ENCODE measurements around the gene OGFR.
"Not testable (repeated sequence)": the region's sequence is repeated elsewhere in the genome, so short reads cannot be mapped to it uniquely, and the experiment has no call there.

The OGFR gene

DNA sequence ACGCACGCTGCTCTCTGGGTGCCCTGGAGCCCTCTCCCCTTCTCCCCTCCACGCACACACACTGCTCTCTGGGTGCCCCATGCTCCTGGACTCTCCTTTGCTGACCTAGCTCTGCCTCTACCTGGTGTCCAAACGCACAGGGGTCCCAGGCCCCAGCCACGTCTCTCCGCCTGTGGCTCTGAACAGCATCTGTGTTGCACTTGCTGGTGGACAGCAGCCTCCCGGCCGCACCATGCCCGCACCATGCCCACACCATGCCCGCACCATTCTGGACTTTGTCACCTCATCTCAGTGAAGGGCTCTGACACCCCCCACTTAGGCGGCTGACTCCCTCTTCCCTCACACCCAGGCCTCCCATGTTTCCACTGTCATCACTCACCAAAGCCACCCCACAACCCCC is 35.2 kb downstream of the OGFR start:
- DNase-seq (ENCODE audit: low read depth) = no peak

DNA sequence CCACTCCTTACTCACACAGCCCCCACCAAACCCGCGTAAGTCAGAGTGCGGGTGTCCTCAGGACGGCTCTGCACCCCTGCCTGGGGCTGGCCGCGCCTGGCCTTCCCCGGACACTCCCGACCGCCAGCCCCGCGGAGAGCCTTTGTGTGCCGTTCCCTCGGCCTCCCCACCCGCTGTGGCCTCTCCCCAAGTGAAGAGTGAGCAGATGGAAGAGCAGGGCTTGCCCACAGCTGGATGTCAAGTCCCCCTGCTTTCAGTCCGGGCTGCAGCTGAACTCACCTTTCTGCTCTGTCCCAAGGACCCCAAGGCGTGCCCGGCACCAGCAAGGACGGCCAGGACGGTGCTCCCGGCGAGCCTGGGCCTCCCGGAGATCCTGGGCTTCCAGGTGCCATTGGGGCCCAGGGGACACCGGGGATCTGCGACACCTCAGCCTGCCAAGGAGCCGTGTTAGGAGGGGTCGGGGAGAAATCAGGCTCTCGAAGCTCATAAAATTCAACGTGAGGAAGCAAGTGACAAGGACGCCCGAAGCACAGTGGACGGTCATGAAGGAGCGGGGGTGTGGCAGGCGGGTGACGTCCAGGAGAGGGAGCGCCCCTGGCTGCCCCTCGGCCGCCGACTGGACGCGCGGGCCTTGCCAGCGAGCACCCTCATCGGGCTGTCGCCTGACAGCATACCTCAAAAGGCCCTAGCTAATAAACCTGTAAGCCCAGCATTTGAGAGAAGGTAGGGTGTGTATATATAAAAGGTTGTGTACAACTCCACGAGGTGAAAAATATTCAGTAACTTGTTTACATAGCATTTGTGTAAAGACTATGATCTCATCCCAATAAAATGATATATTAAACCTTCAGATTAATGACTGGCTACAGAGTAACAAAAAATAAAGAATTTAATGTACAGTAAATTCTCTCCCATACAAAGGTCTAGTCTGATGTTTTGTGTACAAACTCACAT is 35.9 kb downstream of the OGFR start:
- DNase-seq (ENCODE audit: low read depth) = no peak

DNA sequence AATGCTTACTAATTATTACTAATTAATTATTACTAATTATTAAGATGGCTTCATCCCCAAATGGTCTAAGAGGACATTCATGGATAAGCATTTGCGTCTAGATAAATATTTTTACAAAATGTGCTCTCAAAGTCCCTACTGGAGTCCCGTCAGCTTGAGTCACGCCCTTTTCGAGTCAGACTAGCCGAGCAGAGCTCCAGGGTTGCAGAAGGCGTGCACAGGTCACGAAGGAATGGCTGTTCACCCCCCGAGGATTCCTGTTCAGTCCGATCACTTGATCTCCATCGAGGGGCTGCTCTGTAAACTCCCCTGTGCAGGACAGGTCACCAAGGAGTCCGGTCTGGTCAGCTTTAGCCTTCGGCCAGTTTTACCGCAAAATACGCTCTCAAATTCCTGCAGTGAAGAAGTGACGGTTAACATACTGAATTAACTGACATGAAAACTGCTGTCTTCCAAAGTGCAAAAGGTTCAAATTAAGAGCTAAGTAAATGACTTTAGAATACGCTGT is 37.1 kb downstream of the OGFR start:
- no peak for DNase-seq (ENCODE audit: low read depth)

DNA sequence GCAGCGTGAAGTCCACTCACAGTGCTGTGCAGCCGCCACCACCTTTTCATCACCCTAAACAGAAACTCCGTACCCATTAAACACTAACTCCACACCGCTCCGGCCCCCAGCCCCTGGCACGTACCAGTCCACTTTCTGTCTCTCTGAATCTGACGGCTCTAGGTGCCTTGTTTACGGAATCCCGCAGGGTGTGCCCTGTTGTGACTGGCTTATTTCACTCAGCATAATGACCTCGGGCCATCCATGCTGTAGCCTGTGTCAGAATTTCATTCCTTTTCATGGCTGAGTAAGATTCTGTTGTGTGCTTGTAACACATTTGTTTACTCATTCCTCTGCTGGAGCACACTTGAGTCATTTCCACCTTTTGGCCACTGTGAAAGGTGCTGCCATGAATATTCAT is 39.0 kb downstream of the OGFR start:
- DNase-seq (ENCODE audit: low read depth) = no peak

DNA sequence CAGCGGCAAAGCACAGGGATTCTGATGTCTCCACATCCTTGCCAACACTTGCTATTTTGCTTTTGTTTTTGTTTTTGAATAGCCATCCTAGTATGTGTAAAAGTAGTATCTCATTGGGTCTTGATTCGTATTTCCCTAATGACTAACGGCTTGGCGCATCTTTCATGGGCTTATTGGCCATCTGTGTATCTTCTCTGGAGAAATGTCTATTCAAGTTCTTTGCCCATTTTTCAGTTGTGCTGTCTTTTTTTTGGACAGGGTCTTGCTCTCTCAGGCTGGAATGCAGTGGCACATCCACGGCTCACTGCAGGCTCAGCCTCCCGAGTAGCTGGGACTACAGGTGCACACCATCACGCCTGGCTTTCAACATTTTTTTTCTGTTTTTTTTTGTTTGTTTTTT is 39.5 kb downstream of the OGFR start:
- DNase-seq (ENCODE audit: low read depth) = no peak

DNA sequence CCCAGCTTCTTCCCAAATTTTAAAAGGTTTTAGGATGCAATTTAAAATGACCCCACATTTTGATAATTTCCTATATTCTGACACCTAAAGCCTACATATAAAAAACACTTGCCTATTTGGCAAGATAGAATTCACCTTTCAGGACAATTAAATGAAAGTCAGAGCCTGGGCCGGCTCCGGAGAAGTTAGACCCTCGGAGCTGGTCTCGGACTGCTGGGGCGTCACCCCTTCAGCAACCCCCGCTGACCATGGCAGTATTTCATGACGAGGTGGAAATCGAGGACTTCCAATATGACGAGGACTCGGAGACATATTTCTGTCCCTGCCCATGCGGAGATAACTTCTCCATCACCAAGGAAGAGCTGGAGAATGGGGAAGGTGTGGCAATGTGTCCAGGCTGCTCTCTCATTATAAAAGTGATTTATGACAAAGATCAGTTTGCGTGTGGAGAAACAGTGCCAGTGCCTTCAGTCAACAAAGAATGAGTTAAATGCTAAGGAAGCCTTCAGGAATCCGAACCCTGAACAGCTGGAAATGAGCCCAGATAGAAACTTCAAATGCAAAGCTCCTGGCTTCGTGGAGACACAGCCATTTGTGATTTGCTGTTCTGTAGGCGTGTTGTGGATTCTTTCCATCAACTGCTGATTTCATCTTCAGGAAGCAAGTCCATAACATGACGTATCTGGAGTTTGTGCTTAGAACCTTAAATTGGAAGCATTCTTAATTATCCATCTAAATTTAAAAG is 41.0 kb downstream of the OGFR start:
- no peak for DNase-seq (ENCODE audit: low read depth)

DNA sequence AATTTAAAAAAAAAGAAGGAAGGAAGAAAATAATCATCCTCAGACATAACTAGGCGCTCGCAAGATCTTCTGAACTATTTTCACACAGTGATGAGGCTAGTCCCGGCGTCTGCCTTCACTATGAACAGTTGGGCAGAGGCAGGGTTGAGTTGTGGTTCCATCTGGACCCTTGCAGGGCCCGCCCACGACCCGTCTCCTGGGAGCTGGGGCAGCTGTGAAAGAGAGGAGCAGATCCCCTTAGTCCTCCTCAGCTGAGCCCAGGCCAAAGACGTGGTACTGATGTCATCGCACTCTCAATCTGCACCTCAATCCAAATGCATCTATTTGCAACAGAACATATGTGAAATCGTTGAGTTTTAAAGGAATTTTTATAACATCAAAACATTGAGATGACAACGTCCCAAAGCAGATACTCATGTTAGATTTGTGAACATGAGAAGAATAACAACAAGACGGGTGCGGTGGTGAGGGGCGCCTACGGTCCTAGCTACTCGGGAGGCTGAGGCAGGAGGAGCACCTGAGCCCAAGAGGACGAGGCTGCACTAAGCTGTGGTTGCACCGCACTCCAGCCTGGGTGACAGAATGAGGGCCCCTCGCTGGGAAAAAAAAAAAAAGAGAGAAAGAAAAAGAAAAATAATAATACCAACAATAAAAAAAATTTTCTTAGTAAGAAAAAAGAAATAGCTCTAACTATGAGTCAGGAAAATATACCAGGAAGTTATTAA is 41.7 kb downstream of the OGFR start:
- no peak for DNase-seq (ENCODE audit: low read depth)

DNA sequence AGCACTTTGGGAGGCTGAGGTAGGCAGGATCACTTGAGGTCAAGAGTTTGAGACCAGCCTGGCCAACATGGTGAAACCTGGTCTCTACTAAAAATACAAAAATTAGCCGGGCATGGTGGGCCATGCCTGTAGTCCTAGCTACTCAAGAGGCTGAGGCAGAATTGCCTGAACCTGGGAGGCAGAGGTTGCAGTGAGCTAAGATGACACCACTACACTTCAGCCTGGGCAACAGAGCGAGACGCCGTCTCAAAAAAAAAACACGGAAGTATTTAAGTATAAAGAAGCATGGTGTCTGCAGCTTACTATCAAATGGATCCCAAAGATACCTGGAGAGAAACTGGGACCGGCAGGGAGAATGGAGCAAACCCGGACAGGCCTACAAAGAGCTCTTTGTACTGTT is 44.3 kb downstream of the OGFR start:
- not testable (repeated sequence) for DNase-seq (ENCODE audit: low read depth)

DNA sequence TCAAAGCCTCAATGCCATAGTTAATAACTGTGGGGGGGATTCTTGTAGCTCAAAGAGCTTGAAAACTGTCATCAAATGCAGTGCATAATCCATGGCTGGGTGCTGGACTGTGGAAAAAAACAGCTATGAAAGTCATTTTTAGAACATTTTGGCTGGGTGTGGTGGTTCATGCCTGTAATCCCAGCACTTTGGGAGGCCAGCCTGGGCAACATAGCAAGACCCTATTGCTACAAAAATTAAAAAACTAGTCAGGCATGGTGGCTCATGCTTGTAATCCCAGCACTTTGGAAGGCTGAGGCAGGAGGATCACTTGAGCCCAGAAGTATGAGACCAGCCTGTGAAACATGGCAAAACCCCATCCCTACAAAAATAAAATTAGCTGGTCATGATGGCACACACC is 44.8 kb downstream of the OGFR start:
- DNase-seq (ENCODE audit: low read depth) = no peak

DNA sequence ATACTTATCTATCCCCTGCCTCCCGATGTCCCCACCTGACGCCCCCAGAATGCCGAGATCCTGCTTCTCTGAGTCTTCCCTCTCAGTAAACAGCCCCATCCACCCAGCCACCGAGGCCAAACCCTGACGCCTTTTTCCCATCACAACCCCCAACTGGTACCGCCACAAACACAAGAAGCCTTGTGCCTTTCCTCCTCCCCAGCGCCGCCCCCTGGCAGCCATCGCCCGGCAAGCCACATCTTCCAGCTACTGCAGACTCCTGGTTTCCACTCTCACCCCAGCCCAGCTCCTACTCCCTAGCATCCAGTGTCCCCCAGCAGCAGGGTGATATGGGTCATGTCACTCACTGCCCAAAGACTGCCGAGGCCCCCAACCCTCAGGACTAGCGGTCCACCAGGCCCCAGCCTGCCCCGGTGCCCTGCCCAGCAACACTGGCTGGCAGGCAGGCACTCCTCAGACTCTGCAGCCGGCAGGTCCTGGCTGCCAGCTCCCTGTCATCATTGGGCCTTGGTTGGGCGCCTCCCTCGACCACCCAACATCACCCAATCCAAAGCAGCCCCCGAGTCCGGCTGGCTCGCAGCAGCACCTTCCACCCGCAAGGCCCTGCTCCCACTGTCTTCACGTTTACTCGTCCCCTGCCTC is 45.8 kb downstream of the OGFR start:
- DNase-seq (ENCODE audit: low read depth) = no peak

DNA sequence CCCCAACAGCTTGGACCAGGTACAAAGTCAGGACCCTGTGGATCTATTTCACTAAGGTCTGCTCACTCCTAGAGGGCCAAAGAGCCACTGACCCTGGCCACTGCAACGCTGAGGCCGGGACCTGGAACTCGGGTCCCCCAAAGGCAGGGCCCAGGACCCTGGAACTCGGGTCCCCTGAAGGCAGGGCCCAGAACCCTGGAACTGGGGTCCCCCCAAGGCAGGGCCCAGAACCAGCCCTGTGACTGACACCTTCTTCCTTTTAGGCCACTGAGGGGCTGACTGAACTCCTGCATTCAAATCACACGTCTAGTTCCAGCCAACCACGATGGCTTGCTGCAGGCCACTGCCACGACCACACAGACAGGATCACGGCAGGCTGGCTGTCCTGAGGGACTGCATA is 47.6 kb downstream of the OGFR start:
- DNase-seq (ENCODE audit: low read depth) = no peak

DNA sequence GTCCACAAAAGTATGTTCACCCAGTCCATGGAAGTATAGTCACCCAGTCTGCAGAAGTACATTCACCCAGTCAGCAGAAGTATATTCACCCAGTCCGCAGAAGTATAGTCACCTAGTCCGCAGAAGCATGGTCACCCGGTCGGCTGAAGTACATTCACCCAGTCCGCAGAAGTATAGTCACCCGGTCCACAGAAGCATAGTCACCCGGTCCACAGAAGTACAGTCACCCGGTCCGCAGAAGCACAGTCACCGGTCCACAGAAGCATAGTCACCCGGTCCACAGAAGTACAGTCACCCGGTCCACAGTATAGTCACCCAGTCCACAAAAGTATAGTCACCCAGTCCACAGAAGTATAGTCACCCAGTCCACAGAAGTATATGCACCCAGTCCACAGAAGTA is 48.2 kb downstream of the OGFR start:
- DNase-seq (ENCODE audit: low read depth) = no peak

DNA sequence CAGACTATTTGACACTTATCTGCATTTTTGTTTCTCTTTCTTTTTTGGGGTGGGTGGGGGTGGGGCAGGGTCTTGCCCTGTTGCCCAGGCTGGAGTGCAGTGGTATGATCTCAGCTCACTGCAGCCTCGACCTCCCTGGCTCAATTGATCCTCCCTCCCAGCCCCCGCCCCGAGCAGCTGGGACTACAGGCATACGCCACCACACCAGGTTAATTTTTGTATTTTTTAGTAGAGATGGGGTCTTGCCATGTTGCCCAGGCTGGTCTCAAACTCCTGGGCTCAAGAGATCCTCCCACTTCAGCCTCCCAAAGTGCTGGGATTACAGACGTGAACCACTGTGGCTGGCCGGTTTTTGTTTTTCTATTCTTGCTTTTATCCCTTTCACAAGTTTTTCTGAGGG is 48.7 kb downstream of the OGFR start:
- not testable (repeated sequence) for DNase-seq (ENCODE audit: low read depth)

DNA sequence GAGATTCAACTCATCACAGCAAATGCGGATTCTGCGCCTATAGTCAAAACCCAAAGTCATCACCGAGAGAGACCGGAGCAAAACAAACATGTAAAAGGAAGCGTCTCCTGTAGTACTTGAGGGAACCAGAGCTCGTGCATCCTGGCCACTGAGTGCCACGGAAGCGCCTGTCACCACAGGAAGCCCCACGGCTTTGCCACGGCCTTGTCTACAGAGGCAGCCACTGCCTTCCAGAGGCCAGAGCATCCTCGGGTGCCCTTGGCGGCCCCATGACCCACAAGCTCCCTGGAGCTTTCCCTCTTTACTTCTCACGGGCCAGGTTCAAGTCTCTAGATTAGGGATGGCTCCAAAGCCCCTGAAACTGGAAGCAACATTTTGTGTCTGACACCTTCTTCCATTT is 49.5 kb downstream of the OGFR start:
- DNase-seq (ENCODE audit: low read depth) = no peak

DNA sequence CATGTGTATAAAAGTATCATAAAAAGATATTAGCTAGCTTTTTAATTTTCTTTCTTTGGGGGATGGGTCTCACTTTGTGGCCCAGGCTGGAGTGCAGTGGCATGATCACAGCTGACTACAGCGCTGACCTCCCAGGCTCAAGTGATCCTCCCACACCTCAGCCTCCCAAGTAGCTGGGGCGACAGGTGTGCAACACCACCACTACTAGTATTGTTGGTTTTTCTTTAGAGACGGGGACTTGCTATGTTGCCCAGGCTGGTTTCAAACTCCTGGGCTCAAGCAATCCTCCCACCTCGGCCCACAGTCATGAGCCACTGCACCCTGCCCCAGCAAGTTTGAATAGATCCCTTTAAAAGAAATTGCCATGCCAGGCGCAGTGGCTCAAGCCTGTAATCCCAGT is 50.5 kb downstream of the OGFR start:
- no peak for DNase-seq (ENCODE audit: low read depth)

DNA sequence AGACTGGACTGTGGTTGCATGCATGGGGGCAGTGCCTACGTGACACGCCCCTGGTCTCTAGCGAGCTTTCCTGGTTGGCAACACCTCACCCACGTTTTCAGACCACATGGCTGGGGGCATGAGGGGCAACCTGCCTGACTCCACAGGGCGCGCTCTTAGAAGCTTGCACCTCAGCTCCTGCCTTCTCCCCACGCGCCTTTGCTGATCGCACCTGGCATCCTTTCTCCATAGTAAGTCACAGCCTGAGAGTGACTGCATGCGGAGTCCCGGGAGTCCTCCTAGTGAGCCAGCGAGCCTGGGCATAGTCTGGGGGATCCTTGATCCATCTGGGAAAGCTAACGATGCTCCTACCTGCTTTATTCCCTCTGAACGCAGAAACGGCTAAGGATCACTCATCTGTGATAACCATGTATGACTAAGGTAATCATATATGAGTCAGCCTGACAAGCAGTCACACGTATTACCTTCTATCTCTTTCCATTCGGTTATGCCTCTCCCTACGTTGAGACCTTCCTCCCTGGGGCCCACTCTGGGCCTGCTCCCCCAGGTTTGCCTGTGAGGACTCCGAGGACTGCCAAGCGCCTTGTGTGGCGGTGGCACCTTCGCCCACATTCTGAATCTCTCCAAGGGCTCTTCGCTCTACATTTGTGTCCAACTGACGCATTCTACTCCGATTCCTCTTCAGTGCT is 52.4 kb downstream of the OGFR start:
- no peak for DNase-seq (ENCODE audit: low read depth)

DNA sequence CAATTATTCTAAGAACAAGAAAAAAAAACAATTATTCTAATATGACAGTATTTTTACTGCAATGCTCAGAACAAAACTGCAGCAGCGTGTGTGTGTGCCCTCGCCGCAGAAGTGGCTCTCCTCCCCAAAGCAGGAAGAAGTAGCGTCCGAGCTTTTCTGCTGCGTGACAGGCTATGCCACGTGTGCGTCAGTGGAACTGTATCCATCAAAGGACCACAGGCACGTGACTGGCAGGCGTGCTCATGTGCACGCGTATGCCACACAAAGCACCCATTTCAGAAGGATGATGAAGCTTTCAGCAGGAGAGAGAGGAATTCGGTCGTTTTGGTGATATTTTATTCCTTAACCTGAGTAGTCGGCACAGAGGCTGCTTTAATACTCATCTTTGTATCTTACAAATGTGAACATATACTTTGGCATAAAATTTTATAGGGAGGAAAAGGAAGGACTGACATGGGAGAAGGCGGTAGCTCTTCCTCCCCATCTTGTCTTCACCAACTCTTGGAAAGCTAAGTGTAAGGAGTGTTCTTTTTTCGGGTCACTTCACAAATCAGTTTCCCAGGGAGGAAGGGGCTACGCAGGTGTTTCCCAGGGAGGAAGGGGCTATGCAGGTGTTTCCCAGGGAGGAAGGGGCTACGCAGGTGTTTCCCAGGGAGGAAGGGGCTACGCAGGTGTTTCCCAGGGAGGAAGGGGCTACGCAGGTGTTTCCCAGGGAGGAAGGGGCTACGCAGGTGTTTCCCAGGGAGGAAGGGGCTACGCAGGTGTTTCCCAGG is 53.6 kb downstream of the OGFR start:
- no peak for DNase-seq (ENCODE audit: low read depth)

DNA sequence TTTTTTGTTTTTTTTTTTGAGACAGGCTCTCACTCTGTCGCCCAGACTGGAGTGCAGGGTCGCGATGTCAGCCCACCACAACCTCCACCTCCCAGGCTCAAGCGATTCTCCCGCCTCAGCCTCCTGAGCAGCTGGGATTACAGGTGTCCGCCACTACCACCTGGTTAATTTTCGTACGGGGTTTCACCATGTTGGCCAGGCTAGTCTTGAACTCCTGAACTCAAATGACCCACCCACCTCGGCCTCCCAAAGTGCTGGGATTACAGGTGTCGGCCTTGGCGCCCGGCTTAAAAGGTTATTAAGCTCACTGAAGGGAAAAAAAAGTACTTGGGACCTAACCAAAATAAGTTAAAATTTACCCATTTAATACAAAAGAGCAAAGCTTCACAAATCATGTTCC is 55.1 kb downstream of the OGFR start:
- no peak for DNase-seq (ENCODE audit: low read depth)

DNA sequence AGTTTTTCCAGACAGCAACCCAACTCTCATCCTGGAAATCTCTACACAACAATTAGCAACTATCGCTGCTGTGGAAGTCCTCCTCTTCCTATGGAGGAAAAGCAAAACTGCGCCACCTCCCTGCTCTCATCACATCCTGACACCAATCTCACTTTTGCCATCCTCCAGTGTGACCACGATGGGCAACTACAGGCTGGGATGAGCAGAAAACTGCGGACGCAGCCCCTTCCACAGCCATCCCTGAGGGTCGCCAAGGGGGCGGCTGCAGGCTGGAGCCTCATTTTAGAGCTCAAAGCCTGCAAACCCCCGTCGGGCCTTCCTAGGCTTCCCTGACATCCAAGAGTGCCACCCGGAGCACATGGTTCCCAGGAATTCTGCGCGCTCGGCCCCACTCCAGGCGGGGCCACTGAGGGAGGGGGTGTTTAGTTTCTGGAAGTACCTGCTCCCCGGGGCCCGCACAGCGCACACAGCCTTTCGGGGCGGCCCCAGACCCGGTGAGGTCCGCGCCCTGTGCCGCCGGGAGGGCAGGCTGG is 55.8 kb downstream of the OGFR start:
- no peak for DNase-seq (ENCODE audit: low read depth)

DNA sequence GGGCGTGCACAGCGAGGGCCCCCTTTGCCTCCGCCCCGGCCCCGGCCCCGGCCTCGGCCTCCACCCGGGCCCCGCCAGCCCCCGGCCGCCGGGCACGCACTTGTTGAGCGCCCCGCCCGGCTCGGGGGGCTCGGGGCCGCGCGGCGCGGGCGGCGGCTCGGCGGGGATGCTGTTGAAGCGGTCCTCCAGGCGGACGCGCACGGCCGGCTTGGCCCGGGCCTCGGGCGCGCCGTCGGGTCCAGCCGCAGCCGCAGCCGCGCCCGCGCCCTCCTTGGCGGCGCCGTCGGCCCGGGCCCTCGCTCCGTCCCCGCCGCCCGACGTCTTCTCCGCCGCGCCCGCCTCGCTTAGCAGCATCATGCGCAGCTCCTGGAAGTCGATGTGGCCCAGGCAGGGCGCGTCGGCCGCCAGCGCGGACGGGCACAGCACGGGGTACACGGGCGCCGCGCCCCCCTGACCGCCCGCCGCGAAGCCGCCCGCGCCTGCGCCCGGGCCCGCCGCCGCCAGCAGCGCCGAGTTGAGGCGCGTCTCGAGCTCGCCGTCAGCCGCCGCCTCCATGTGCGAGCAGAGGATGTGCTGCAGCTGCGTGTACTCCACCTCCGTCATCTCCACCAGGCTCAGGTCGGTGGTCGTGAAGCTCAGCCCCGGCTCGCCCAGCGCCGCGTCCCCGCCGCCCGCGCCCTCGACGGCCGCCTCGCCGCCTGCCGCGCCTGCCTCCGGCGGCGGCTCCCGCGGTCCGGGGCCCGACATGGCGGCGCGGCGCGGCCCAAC is 56.5 kb downstream of the OGFR start:
- peak; percentile 24 for DNase-seq (ENCODE audit: low read depth)

Measured in activated T-cell treated with anti-CD3 and anti-CD28 coated beads for 24 hours (primary cell).